ENCODE data around the gene GLRA3.

GLRA3 gene

DNA sequence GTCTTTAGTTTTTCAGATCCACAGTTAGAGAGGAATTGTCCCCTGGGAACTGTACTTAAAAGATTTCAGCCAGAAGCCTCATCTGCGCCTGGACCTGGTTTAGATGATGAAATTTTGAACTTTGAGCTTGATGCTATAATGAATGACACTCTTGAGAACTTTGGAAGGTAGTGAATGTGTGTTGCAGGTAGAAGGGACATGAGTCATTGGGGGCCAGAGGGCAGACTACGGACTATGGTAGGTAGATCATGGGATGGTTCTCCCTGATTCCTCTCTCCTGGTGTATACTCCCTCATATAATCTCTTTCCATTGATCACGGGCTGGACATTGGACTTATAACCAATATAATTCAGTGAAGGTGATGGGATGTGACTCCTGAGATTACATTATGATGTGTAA, 38.9 kb upstream of the GLRA3 start:
- TF ChIP-seq, protein P1, sequence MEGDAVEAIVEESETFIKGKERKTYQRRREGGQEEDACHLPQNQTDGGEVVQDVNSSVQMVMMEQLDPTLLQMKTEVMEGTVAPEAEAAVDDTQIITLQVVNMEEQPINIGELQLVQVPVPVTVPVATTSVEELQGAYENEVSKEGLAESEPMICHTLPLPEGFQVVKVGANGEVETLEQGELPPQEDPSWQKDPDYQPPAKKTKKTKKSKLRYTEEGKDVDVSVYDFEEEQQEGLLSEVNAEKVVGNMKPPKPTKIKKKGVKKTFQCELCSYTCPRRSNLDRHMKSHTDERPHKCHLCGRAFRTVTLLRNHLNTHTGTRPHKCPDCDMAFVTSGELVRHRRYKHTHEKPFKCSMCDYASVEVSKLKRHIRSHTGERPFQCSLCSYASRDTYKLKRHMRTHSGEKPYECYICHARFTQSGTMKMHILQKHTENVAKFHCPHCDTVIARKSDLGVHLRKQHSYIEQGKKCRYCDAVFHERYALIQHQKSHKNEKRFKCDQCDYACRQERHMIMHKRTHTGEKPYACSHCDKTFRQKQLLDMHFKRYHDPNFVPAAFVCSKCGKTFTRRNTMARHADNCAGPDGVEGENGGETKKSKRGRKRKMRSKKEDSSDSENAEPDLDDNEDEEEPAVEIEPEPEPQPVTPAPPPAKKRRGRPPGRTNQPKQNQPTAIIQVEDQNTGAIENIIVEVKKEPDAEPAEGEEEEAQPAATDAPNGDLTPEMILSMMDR (IDR thresholded peaks at IDR 0.05; ENCODE audit: insufficient read depth, low read depth, low read length, missing control alignments) = no peak
- no peak overlapping the region for H3K4me3 ChIP-seq (ENCODE audit: low read length)
- no peak for DNase-seq (ENCODE audit: low read depth)

DNA sequence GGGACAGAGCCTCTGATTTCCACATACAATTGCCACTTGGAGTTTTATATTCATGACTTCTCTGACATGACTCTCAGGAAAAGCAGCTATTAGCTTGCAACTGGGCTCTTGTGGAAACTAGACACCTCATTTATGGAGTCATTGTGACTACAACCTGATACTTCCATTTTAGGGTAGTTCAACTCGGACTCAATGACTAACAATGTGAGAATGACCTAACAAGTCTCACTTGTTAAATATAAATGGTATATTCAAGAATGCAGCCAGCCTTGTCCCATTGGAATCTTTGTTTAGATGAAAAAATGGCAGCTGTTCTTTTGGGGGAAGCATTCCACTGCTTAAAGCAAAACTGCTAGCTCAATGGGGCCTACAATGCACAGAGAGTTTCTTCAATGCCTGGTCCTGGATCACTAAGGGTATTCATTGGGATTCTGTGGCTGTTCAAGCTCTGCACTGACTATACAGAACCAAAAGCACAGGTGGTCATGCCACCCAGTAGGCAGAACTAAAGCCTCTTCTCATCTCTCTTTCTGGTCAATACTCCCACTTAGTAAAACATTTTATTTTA, 36.5 kb upstream of the GLRA3 start:
- no peak for DNase-seq (ENCODE audit: low read depth)
- TF ChIP-seq, protein P1 (IDR thresholded peaks at IDR 0.05; ENCODE audit: insufficient read depth, low read depth, low read length, missing control alignments) = no peak
- H3K4me3 ChIP-seq (ENCODE audit: low read length) = no peak overlapping the region

DNA sequence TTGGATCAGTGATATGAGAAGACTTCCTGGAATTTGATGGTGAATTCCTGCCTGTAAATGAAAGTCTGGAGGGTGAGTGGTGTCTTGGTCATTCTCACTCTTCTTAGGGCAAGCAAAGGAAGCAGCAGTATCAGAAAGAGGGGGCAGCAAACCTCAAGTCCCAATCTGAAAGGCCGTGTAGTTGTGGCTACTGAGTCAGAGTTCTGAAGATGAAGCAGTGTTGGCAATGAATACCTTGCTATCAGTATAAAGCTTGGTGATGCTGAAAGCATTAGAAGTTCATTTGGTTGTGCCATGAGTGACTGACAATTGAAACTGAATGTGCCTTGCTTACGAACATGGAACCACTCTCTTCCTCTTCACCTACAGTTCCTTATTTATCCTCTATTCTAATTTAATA, 35.0 kb upstream of the GLRA3 start:
- TF ChIP-seq, protein P1 (IDR thresholded peaks at IDR 0.05; ENCODE audit: insufficient read depth, low read depth, low read length, missing control alignments) = no peak
- no peak for DNase-seq (ENCODE audit: low read depth)

DNA sequence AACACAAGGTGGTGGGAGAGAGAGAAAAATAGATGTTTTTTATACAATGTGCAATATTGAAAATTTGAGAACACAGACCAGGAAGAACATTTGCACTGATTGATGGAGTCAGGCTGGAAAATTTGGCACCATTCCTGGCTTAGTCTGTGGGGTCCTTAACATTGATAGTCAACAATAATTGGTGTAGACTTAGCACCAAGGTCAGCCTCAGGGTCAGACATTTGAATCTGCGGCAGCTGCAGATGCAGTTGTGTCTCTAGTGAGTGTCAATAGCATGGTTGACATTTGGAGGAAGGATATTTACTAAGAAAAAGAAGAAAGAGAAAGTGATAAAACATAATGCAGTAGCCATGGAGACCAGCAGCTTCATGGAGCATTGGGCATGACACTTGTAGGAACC, 31.5 kb upstream of the GLRA3 start:
- no peak overlapping the region for H3K4me3 ChIP-seq (ENCODE audit: low read length)
- TF ChIP-seq, protein P1 (IDR thresholded peaks at IDR 0.05; ENCODE audit: insufficient read depth, low read depth, low read length, missing control alignments) = no peak
- no peak for DNase-seq (ENCODE audit: low read depth)

More for the DNA sequence above, 35.0 kb upstream of the GLRA3 start:
- no peak overlapping the region for H3K4me3 ChIP-seq (ENCODE audit: low read length)

DNA sequence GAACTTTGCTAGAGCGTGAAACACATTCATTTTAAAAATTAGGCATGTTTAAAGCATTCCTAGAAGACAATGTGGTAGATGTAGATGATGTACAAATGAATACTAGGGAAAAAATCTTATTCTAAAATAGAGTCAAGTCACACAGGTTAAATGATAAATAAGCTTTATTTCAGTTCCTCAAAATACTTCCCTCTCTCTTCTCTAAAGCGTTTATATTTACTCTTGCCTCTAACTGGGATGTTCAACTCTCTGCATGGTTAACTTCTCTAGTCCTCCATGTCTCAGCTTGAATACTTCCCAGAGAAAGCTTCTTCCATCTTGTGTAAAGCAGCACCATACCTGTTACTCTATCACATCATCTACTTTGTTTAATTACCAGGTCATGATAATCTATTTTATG, 30.9 kb upstream of the GLRA3 start:
- no peak overlapping the region for H3K4me3 ChIP-seq (ENCODE audit: low read length)
- no peak for DNase-seq (ENCODE audit: low read depth)
- TF ChIP-seq, protein P1 (IDR thresholded peaks at IDR 0.05; ENCODE audit: insufficient read depth, low read depth, low read length, missing control alignments) = no peak

DNA sequence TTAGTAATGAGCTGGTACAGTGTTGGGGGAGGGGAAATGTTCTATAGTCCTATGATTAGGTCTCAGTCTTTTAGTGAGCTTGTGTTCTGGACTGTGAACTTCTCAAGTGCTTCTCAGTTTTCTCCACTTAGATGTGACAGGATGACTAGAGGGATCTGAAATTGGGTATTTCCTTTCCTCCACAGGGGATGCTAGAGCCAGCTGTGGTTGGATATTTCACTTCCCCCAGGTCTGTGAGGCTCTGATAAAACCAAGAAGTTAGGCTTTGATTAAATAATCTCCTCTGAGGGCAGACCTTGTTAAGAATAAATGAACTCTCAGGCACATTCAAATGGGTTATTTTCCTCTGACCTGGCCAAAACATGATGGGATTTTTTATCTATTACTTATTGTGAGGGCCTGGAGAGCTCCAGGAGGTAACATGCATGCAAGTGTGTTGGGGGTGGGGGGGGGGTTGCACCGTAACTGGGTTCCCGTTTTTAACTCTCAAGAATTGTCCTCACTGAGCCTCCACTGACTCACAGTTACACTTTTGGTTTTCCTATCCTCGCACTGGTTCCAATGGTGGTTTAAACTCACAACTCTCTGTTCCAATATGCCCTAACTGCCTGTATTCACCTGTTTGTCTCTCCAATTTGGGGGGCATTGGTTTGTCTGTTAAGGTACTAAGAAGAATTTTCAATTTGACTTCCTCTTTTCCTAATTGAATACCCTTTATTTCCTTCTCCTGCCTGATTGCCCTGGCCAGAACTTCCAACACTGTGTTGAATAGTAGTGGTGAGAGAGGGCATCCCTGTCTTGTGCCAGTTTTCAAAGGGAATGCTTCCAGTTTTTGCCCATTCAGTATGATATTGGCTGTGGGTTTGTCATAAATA, 28.1 kb upstream of the GLRA3 start:
- H3K4me3 ChIP-seq (ENCODE audit: low read length) = no peak overlapping the region
- TF ChIP-seq, protein P1 (IDR thresholded peaks at IDR 0.05; ENCODE audit: insufficient read depth, low read depth, low read length, missing control alignments) = no peak
- no peak for DNase-seq (ENCODE audit: low read depth)
